ENCODE measurements around the gene KRTAP12-2.

- TF ChIP-seq, protein P1, sequence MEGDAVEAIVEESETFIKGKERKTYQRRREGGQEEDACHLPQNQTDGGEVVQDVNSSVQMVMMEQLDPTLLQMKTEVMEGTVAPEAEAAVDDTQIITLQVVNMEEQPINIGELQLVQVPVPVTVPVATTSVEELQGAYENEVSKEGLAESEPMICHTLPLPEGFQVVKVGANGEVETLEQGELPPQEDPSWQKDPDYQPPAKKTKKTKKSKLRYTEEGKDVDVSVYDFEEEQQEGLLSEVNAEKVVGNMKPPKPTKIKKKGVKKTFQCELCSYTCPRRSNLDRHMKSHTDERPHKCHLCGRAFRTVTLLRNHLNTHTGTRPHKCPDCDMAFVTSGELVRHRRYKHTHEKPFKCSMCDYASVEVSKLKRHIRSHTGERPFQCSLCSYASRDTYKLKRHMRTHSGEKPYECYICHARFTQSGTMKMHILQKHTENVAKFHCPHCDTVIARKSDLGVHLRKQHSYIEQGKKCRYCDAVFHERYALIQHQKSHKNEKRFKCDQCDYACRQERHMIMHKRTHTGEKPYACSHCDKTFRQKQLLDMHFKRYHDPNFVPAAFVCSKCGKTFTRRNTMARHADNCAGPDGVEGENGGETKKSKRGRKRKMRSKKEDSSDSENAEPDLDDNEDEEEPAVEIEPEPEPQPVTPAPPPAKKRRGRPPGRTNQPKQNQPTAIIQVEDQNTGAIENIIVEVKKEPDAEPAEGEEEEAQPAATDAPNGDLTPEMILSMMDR (optimal IDR thresholded peaks at IDR 0.05 in 1 of 3, IDR thresholded peaks at IDR 0.05 in 1 of 3, conservative IDR thresholded peaks at IDR 0.05 in 1 of 3; ENCODE audit: extremely low read depth in 1 of 3, insufficient read depth in 2 of 3, low read length in 3 of 3) = no peak
- TF ChIP-seq EZH2 (IDR thresholded peaks at IDR 0.05; ENCODE audit: low read length) = no peak
Measured at GRCh38 chr21:44708866-44709425, 42.2 kb upstream of the KRTAP12-2 start.
